NCI-H82 (cell line): ENCODE results near the gene SLC24A3.
A peak's percentile ranks its signal among the peaks of the same experiment; 100 is the strongest.
"Not testable (repeated sequence)": the region's sequence is repeated elsewhere in the genome, so short reads cannot be mapped to it uniquely, and the experiment has no call there.

Experiments
- DNase-seq: peaks from one replicate; lab custom pipeline; 2025; lab: John Stamatoyannopoulos, UW

SLC24A3 gene

DNA sequence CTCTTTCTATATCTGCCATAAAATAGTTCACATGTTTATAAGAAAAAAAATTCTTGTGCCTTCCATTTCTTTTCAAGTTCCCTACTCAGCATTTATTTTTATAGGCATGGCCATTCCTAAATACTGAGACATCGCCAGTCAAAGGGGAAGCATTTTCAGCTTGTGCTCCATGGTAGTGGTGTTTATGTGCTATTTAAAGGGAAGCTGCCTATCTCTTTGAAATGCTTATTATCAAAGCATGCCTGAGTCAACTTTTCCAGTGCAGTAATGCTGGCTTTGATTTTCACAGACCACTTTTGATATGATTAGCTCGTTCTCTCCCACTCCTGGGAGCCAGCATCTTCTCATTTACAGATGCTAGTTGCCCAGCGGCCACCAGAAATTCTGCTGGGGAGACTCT is 421.5 kb downstream of the SLC24A3 start:
- DNase-seq, result no peak

DNA sequence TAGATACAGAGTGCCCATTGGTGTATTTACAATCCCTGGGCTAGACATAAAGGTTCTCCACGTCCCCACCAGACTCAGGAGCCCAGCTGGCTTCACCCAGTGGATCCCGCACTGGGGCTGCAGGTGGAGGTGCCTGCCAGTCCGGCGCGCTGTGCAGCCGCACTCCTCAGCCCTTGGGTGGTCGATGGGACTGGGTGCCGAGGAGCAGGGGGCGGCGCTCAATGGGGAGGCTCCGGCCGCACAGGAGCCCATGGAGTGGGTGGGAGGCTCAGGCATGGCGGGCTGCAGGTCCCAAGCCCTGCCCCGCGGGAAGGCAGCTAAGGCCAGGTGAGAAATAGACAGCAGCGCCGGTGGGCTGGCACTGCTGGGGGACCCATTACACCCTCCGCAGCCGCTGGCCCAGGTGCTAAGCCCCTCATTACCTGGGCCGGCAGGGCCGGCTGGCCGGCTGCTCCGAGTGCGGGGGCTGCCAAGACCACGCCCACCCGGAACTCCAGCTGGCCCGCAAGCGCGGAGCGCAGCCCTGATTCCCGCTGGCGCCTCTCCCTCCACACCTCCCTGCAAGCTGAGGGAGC is 427.1 kb downstream of the SLC24A3 start:
- not testable (repeated sequence) for DNase-seq

DNA sequence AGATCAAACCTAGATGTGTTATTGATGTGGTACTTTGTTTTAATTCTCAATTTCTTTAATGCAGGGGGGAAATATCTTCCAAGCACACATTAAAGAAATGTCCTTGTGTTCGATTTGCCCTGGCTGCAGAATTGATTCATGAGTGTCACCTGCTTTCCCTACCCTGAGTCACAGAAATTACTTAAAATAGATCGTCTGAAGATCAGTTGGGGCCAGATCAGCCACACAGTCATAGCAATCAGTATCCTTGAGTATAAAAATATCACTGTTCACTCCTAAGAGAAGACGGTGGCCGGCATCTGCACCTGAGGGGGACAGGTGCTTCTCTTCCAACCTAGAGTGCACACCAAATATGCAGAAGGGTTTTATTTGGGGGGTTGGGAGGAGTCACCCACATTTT is 430.4 kb downstream of the SLC24A3 start:
- DNase-seq, result no peak

DNA sequence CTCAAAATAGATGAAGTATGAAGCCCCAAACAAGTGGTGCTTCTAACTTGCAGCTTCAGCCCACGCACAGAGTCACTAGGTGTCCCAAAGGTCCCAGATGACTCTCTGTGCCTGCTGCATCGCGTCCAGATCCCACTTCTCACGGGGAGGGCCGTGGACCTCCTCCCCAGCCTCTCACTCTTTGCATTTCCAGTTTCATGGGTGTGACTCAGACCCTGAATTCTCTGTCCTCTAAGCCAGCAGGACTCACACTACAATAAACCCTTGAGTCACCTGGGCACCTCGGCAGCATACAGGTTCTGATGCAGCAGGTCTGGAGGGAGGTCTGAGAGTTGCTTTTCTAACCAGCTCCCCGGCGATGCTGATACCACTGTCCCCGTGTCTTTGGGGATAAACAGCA is 431.6 kb downstream of the SLC24A3 start:
- no peak for DNase-seq

DNA sequence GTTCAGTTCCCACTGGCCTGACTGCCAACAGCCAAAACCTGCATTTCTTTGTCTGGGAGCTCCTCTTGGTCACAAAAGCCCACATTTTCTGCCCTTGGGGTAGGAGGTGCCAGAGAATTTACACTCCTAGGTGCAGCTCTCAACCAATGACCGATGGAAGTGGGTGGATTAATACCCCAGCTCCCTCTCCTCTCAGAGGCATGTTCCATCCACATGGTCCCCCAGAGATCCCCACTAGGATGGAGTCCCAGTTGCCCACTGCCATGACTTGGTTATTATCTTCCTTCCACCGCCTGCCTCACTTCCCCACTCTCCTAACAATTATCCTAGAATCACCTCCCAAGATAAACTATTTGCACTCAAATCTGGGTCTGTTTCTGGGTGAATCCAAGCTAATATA is 434.5 kb downstream of the SLC24A3 start:
- DNase-seq, result no peak

DNA sequence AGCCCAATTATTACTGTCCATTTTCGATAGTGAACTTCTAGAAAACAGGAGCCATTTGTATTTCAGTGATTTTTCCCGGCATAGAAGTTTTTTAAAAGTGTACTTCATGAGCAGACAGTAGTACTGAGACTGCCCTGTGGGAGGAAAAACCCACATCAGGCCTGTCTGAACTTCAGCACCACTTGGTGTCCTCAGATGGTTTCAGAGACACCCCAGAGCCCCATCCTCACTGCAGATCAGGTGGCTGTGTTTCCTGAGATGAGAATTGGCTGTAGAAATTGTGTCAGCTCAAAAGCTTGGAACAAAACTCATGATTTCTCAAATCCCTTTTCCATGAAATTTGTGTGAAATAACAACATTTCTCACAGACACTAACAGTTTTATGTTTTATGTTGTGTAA is 435.6 kb downstream of the SLC24A3 start:
- DNase-seq, result no peak

DNA sequence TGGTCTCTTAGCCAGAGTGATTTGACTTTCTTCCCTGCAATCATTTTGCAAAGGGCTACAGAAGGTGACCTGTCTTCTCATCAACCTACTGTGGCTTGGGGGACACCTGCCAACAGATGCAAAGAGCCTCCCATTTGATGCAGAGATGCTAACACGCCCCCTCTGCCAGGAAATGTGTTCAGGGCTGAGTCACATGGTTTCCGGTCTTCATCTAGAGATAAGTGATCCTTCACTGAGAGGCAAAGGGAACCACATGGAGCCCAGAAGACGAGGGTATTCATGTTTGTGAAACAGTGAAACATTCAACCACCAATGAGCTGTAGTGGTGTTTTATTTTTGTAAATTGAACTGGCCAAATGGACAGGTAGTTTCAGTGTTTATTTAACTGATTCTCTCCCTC is 436.6 kb downstream of the SLC24A3 start:
- no peak for DNase-seq

DNA sequence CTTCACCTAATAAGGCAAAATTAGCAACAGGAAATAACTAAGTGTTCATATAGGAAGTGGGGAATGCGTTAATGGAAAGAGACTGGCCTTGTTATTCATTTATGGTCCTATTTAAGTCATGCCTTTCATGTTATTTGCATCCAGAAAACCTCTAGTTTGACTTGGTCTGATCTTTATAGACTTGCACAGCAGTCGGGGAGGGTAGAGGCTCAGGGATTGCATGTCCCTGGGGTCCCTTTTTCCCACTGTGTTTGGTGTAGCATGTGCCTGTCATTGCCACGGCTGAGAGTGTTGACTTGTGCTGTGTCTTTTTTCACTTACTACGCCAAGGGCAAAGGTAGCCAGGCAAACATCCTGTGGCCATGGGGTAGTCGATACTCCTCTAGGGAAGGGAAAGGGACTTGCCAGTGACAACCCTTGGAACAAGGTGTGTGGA is 440.2 kb downstream of the SLC24A3 start:
- DNase-seq, result no peak

DNA sequence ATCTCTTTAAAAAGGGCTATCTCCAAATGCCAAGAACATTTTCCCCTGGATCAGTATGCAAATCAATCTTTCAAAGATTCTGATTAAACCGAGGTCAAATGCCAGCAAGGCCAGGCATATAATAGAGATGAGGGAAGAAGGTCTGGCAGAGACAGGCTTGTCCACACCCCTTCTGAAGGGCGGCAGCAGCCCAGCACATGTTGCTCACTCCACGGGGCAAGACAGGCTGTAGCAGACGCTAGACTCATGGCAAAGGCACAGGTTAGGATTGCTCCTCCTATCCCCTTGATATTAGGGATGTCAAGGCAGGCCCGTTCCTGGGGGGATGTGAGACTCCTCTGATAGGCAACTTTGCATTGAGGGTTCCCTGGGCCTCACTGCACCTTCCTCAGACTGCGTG is 440.9 kb downstream of the SLC24A3 start:
- no peak for DNase-seq

DNA sequence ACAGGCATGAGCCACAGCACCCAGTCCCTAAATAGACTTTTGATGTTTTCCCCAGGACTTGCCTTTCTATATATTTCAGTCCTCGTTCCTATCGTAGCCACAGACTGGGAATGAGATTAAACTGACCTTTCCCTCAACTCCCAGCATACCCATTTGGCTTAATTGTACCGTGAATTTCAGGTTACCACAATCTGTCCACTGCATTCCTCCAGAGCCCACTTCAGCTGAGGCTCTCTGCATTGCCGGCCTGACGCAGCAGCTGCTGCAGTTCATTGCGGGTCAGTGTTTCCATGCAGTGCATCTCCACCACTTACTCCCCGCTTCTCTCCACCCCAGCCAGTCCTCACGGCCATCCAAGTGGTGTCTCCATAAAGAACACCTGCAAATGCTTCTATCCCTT is 442.5 kb downstream of the SLC24A3 start:
- DNase-seq, result no peak

DNA sequence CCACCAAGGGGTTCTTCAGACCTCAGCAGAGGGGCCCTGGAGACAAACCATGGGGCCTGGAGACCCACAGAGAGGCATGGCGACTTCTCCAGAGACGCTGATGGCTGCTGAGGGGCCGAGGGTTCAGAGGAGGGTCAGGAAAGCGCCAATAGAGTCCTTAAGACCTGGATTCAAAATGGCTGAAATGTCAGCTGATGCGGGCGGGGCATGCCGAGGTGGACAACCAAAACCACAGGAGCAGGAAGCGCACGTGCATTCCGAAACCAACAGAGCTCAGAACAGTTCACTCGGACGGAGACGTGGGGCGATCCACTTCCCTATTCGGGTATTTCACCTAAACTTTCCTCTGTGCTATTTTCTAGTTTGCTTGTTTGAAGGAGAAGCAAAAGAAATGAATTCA is 445.7 kb downstream of the SLC24A3 start:
- peak; percentile 23 for DNase-seq

DNA sequence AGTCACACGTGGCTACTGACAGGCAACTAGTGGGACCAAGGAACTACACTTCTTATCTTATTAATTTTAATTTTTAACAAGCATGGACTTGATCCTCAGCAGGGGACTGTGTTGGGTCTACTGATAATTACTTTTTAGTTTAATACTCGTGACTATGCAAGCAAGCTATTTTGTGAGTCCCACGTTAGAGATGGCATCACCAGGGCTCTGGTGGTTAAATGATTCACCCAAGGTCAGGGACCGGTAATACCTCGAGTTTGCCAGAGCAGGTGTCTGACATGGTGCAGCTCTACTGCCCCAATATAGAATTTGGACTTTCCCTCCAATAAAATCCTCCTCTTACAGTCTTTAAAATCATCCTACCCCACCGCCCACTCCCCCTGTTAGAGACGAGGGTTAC is 447.0 kb downstream of the SLC24A3 start:
- DNase-seq, result no peak

DNA sequence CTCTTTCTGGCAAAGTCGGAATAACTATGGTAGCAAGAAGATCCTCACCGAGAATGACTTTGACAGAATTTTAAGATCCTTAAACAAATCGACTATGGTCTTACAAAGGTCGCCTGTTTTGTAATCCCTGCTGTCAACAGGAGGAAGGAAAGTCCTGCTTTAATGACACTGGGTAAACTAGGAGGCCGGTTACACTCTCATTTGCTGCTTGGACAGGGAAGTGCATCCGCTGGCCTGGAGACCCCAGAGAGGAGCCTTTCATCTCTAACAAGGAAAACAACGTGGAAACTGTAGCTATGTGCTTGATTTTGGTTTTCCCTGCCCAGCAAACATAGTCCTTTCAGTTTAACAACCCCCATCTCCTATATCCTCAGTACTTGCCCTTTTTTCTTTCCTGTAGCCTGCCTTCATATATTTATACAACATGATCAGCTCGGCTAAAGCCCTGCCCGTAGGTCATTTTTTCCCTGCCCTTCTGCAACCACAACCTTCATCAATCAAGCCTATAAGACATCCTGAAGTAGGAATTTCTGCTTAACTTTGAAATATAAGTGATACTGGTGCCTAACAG is 448.5 kb downstream of the SLC24A3 start:
- no peak for DNase-seq

DNA sequence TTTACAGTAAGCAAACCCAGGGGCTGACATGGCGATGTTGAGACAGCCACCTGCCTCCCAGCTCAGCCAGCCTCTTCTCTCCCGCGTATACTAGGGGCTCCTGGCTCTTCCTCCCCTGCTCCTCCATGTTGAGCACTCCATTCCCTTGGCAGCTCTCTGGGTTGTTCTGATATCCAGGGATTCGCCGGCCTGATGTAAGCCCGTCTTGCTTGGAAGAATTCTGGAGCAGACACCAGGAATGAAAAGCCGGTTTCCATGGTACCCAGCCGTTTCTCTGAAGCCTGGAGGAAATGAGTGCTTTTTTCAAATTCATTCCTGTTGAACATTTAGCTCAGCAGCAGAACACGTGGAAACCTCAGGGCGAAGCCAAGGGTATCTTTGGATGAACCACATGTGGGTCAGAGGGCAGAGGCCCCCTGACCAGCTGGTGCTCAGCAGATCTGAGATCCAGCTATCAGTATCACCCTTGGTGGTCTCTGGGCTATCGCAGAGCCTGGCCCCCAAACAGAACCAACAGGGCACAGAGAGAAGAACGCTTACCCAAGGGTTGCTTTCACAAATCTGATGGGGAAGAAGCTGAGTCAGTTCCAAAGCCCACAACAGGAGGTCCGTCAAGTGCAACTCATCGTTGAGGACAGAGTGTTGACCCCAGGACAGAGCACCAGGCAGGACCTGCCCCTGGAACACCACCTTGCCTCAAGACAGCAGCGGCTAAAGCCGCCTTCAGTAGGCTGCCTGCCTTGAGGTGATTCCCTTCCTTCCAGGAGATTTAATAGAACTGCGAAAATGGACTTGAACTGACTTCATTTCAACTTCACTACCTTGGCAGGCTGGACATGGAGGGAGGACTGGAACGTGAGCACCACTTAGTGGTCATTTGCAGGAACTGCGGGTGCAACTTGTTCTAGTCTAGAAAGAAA is 449.5 kb downstream of the SLC24A3 start:
- peak; percentile 81 for DNase-seq

DNA sequence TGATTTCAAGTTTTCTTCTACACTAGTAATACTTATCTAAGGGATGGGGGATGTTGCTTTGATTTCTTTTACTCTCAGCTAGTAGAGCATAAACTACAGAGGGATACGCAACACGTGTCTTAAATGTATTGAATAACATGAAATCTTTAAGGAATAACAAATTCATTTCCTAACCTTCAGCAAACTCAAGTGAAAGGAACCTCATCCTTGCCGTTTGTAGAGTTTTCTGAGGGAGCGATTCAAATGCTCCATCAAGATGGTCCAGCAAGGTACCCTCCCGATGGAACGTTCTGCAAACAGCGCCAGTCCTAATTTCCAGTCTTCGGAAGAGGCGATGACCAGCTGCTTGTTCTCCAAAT is 450.2 kb downstream of the SLC24A3 start:
- DNase-seq, result no peak

DNA sequence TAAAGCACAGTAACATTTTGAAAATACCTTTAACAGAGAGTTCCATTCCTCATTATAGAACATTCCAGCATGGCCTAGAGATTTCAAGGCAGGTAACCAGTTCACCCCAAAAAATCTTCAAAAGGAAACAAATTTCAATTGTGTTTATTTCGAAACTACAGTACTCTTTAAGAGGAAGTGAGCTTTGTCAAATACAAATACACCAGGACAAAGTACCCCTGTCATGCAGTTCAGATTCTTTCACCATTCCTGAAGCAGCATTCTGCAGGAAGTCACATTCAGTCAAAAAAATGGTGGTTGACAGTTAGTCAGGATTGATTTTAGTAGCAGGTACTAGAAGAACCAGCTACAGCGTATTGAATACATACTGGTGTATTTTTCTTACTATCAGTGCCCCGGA is 456.0 kb downstream of the SLC24A3 start:
- no peak for DNase-seq

DNA sequence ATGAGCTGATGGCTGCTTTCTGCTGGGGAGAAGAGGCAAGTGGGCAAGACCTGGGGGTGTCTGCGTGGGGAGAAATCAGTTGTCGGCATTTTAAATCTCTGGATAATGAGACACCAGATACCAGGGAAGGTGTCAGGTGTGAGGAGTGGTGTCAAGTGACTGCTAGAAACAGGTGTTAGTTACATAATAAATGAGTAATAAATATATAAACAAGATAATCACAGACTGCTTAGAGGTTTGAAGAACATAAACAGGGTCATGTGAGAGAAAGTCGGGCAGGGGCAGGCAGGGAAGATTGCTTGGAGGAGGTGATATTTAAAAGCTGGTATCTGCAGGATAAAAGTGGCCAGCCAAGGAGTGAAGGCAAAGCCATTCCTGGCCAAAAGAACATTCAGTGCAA is 458.4 kb downstream of the SLC24A3 start:
- no peak for DNase-seq

DNA sequence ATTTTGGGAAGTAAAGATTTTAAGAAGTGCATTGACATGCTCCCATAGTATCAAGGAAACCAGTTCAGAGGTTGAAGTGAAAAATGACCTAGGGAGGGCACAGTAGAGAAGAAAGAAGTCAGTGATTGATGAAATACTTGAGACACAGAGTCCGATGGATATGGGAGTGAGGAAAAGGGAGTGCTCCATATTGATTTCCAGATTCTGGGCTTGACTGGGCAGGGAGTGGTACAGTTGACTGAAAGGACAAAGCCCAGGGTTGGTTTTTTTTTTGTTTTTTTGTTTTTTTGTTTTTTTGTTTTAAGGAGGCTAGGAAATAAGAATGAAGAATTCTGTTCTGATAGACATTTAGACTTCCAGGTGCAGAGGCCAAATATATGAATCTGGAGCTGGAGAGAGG is 458.9 kb downstream of the SLC24A3 start:
- DNase-seq, result no peak

DNA sequence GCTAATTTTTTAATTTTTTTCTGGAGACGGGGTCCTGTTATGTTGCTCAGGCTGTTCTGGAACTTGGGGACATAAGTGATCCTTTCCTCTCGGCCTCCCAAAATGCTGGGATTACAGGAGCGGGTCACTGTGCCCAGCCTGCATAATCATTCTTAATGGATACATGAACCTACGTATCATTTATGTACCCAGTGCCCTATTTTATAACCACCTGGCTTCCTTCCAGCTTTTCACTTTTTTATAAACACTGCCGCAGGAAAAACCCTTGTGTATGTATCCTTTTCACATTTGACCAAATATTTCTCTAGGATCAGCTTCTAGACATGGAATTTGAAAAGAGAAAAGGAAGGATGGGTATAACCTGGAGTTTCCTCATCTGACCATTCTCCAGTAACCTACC is 460.1 kb downstream of the SLC24A3 start:
- DNase-seq, result no peak

DNA sequence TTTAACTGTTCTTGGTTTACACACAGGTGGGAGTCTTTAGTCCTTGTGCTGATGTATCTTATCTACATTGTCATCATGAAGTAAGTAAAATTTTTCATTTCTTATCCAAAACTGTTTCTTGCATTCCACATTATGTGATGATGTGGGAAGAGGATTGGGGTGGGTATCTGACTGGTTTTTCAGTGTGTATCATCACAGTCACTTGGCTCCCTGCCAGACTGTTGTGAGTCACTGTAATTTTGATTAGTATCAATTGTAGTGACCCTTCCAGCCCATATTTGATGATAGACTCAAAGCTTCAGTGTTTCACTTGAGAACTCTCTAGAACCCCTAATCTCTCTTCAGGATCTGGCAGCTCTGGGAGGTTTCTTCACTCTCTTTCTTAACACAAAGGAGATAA is 461.1 kb downstream of the SLC24A3 start:
- DNase-seq, result no peak

DNA sequence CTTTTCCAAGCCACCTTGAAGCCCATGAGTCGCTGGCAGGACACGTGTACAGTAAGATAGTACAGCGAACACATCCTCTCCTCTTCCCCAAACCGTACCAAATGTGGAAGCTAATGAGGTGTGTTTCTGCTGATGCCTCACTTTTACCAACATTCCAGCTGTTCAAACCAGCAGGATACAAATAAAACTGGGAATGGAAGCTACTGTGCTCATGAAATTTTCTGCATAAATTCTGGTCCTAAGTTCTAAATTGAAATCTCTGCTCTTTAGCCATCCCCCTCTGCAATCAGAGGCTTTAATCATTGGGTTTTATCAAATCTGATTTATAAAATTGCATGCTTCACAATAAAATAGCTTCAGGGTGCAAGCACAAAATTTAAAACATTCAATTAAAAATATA is 463.8 kb downstream of the SLC24A3 start:
- DNase-seq, result no peak

DNA sequence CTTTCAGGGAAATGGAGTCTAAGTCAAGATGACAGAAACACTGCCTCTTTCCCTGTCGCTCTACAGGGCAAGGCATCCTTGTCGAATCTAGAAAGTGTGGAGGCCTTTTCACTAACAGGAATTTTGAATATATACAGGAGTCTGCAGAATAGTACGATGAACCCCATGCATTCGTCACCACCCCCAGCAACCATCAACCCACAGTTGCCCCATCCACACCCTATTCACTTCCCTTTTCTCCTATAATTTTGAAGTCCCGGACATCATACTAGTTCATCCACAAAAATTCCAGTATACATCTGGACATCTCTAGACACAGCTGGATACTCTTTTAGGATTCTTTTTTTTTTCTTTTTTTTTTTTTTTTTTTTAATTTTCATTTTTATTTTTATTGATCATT is 464.9 kb downstream of the SLC24A3 start:
- DNase-seq, result no peak

DNA sequence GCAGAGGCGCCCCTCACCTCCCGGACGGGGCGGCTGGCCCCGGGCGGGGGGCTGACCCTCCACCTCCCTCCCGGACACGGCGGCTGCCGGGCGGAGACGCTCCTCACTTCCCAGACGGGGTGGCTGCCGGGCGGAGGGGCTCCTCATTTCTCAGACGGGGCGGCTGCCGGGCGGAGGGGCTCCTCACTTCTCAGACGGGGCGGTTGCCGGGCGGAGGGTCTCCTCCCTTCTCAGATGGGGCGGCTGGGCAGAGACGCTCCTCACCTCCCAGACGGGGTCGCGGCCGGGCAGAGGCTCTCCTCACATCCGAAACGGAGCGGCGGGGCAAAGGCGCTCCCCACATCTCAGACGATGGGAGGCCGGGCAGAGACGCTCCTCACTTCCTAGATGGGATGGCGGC is 466.1 kb downstream of the SLC24A3 start:
- not testable (repeated sequence) for DNase-seq
